CD4-positive, alpha-beta T cell treated with Interferon gamma for 1 hour (primary cell): ENCODE data around the gene ATP8B4.
A peak's percentile ranks its signal among the peaks of the same experiment; 100 is the strongest.
"Not testable (repeated sequence)": the region's sequence is repeated elsewhere in the genome, so short reads cannot be mapped to it uniquely, and the experiment has no call there.

Experiments
- DNase-seq: peaks from one replicate; pipeline ENCODE4 v3.0.0-alpha.2; 2020

The ATP8B4 gene

GRCh38 chr15:50003786-50004334 lies 115.2 kb downstream of the ATP8B4 start:
- DNase-seq = peak; percentile 70

- DNase-seq = no peak
Measured at GRCh38 chr15:49991587-49991986, 127.4 kb downstream of the ATP8B4 start.

GRCh38 chr15:49990835-49991545 lies 128.0 kb downstream of the ATP8B4 start:
- DNase-seq = no peak

- no peak for DNase-seq
Measured at GRCh38 chr15:49989498-49989897, 129.5 kb downstream of the ATP8B4 start.

- DNase-seq = no peak
Measured at GRCh38 chr15:49988766-49989165, 130.3 kb downstream of the ATP8B4 start.

GRCh38 chr15:49987896-49988295 lies 131.1 kb downstream of the ATP8B4 start:
- no peak for DNase-seq

- DNase-seq = no peak
Measured at GRCh38 chr15:49987198-49987785, 131.7 kb downstream of the ATP8B4 start.

- DNase-seq = no peak
Measured at GRCh38 chr15:49986326-49986725, 132.7 kb downstream of the ATP8B4 start.

GRCh38 chr15:49985463-49985862 lies 133.6 kb downstream of the ATP8B4 start:
- no peak for DNase-seq

GRCh38 chr15:49984436-49984835 lies 134.6 kb downstream of the ATP8B4 start:
- DNase-seq = no peak

- DNase-seq = no peak
Measured at GRCh38 chr15:49982584-49982983, 136.4 kb downstream of the ATP8B4 start.

- DNase-seq = no peak
Measured at GRCh38 chr15:49979705-49980382, 139.2 kb downstream of the ATP8B4 start.

GRCh38 chr15:49978121-49978520 lies 140.9 kb downstream of the ATP8B4 start:
- DNase-seq = no peak

- DNase-seq = no peak
Measured at GRCh38 chr15:49977306-49977705, 141.7 kb downstream of the ATP8B4 start.

GRCh38 chr15:49964551-49964950 lies 154.5 kb downstream of the ATP8B4 start:
- no peak for DNase-seq

GRCh38 chr15:49964061-49964460 lies 155.0 kb downstream of the ATP8B4 start:
- DNase-seq = no peak

- DNase-seq = not testable (repeated sequence)
Measured at GRCh38 chr15:49963033-49963772, 155.8 kb downstream of the ATP8B4 start.

- DNase-seq = no peak
Measured at GRCh38 chr15:49962044-49962602, 156.9 kb downstream of the ATP8B4 start.

- no peak for DNase-seq
Measured at GRCh38 chr15:49953421-49953820, 165.6 kb downstream of the ATP8B4 start.

GRCh38 chr15:49946681-49947080 lies 172.4 kb downstream of the ATP8B4 start:
- no peak for DNase-seq

- DNase-seq = no peak
Measured at GRCh38 chr15:49934487-49934886, 184.5 kb downstream of the ATP8B4 start.

GRCh38 chr15:49927189-49927861 lies 191.7 kb downstream of the ATP8B4 start:
- no peak for DNase-seq
